Ovary (tissue), 9 donors: ENCODE results near the gene BRAT1. TPM values are rescaled to one million over a fixed set of nuclear protein-coding genes. Genes with fewer than 3 reads are reported as not detected.
"Not testable (repeated sequence)": the region's sequence is repeated elsewhere in the genome, so short reads cannot be mapped to it uniquely, and the experiment has no call there.

Experiments used
- DNase-seq, 5 donors: peaks; one replicate each; pipeline ENCODE4 v3.0.0-alpha.2; 2019 to 2020
- H3K27ac ChIP-seq, 2 donors: fragments of 200-600 bp; one replicate each; pipeline versions ENCODE4 v1.5.1 to v1.8.0; 2019 to 2022
- H3K27me3 ChIP-seq: fragments of 200-600 bp; one replicate; pipeline ENCODE4 v1.8.0; 2022
- H3K36me3 ChIP-seq: fragments of 200-600 bp; sonication (generic); one replicate; pipeline ENCODE4 v1.5.1; 2019
- H3K4me1 ChIP-seq: one replicate; pipeline ENCODE4 v1.8.1; 2013; ENCODE audit warnings: mild to moderate bottlenecking, moderate library complexity; ENCODE audit not compliant: insufficient read depth
- H3K4me3 ChIP-seq: fragments of 200-600 bp; sonication (generic); one replicate; pipeline ENCODE4 v1.5.1; 2017
- H3K9me3 ChIP-seq, 2 donors: fragments of 200-600 bp in 1 of 2; sonication (generic) in 1 of 2; one replicate each; pipeline versions ENCODE4 v1.5.1 to v1.8.1; 2013 to 2019; ENCODE audit warnings: mild to moderate bottlenecking in 1 of 2, moderate library complexity in 1 of 2
- CTCF ChIP-seq, 3 donors: fragments of 450-650 bp in 2 of 3; fragments of 200-600 bp in 1 of 3; IDR thresholded peaks; one replicate each; pipeline versions ENCODE4 v1.5.1 to v1.8.0; 2016 to 2022; ENCODE audit warnings: antibody characterized with exemption in 3 of 3, mild to moderate bottlenecking in 1 of 3
- EP300 ChIP-seq: sonication (generic); formaldehyde crosslinking; IDR thresholded peaks from one replicate; pipeline ENCODE4 v1.6.1; 2017; ENCODE audit warnings: antibody characterized with exemption
- POLR2A ChIP-seq: fragments of 450-650 bp; IDR thresholded peaks from one replicate; pipeline ENCODE4 v1.6.1; 2017; ENCODE audit warnings: antibody characterized with exemption, mild to moderate bottlenecking, moderate library complexity
- WGBS, 3 donors: extraction: QIAGEN DNeasy Blood & Tissue Kit in 1 of 3; methylation state at CpG; one replicate each; pipeline versions ENCODE4 v1.1.5 to v1.1.7; 2013 to 2017; 5-methylcytosine and 5-hydroxymethylcytosine counted together
- intact Hi-C, 4 donors: fragments of 100-400 bp; cut with DNase I; formaldehyde crosslinking; loops; one replicate each; pipeline versions ENCODE4 v1.11.0 to v1.15.1; 2022 to 2023
- polyA plus RNA-seq, 2 donors: library from polyadenylated mRNA; stranded (reverse); fragments of 200-250 nt in 1 of 2; fragments of 350-450 nt in 1 of 2; fragmentation: Illumina TruSeq in 1 of 2; extraction: RNeasy Lipid Tissue Mini Kit (QIAGEN cat#74804) in 1 of 2; gene quantifications; one replicate each; pipeline ENCODE4 v1.2.3, GENCODE V29; 2013 to 2014
- total RNA-seq, 7 donors: library from RNA; depleted of rRNA in 2 of 7; stranded (reverse); fragments of >200 nt in 2 of 7; fragmentation: NEBNext Ultra II Directional in 3 of 7; extraction: Animal tissue kit (Norgen Biotek cat#: 25700) in 3 of 7; gene quantifications; one replicate each; pipeline versions ENCODE4 v1.1.0 to v1.2.4, GENCODE V29; 2016 to 2023
- donor health status: DM: no; HTN: no; CAD: no; lungs with moderate emphysema.
- donor health status: DM: no; HTN: no; CAD: no.
- donor health status: Bipolar disorder and iron deficiency.
- donor health status: DM: yes; HTN: yes; CAD: no.
- donor health status: DM: no; HTN: no; CAD: no.
- donor health status: DM: yes; HTN: yes; CAD: no.

Gene BRAT1
- total and polyA plus RNA-seq, 9 donors: 1.3 to 39.1 (median 30.2) TPM

GRCh38 chr7:2567679-2568278 is 12.5 kb upstream of the BRAT1 start:
- WGBS, 3 donors: 39 to 46% (median 42%) methylated on average over 16 of the region's 16 CpGs
- intact Hi-C loops: loop anchor here in 1 of 4 donors (5.0 kb wide), 1 partner anchor 115 kb away; no protein-coding TSS in a partner anchor
- TF ChIP-seq EP300 (no peak), POLR2A (no peak), CTCF (IDR thresholded peaks at IDR 0.05) (peak in 2 of 3 donors; percentile 18 to 36)
- Histone ChIP-seq H3K9me3 (no peaks in the 10 kb centered on the region), H3K4me1 (no peaks in the 10 kb centered on the region), H3K36me3 (no peaks in the 10 kb centered on the region), H3K27ac (no peak overlapping the region), H3K27me3 (no peaks in the 10 kb centered on the region), H3K4me3 (no peak overlapping the region)
- peak; percentile 35 to 62 (median 52) for DNase-seq

- Histone ChIP-seq H3K9me3 (no peaks in the 10 kb centered on the region), H3K36me3 (no peaks in the 10 kb centered on the region), H3K27me3 (no peaks in the 10 kb centered on the region), H3K4me3 (no peak overlapping the region), H3K4me1 (no peaks in the 10 kb centered on the region), H3K27ac (no peak overlapping the region)
- TF ChIP-seq POLR2A (no peak), EP300 (no peak), CTCF (IDR thresholded peaks at IDR 0.05) (no peak)
- intact Hi-C loops: loop anchor here in 1 of 4 donors (5.0 kb wide), 1 partner anchor 115 kb away; no protein-coding TSS in a partner anchor
- WGBS, 3 donors: 32 to 66% (median 40%) methylated on average over 28 of the region's 28 CpGs
- no peak for DNase-seq
Observed at GRCh38 chr7:2566890-2567678, 11.8 kb upstream of the BRAT1 start.

GRCh38 chr7:2566348-2566889 is 11.1 kb upstream of the BRAT1 start:
- TF ChIP-seq CTCF (IDR thresholded peaks at IDR 0.05) (no peak), POLR2A (no peak), EP300 (no peak)
- Histone ChIP-seq H3K36me3 (no peaks in the 10 kb centered on the region), H3K27ac (no peak overlapping the region), H3K4me3 (no peak overlapping the region), H3K9me3 (no peaks in the 10 kb centered on the region), H3K27me3 (no peaks in the 10 kb centered on the region), H3K4me1 (no peaks in the 10 kb centered on the region)
- no peak for DNase-seq
- 53 to 78% (median 68%) methylated on average over 8 of the region's 8 CpGs for WGBS, 3 donors
- intact Hi-C loops: loop anchor here in 1 of 4 donors (5.0 kb wide), 1 partner anchor 116 kb away; no protein-coding TSS in a partner anchor

- H3K27ac ChIP-seq: no peak overlapping the region
- no peaks in the 10 kb centered on the region for H3K27me3 ChIP-seq
- WGBS, 3 donors: 90 to 92% (median 91%) methylated on average over 12 of the region's 12 CpGs
- H3K4me1 ChIP-seq: peaks cover 2% of the 10 kb centered on the region
- H3K9me3 ChIP-seq: no peaks in the 10 kb centered on the region
- no peaks in the 10 kb centered on the region for H3K36me3 ChIP-seq
- DNase-seq: no peak
- intact Hi-C loops: loop anchor here in 1 of 4 donors (5.0 kb wide), 1 partner anchor 117 kb away; no protein-coding TSS in a partner anchor
- no peak for TF ChIP-seq EP300
- TF ChIP-seq POLR2A: no peak
- TF ChIP-seq CTCF (IDR thresholded peaks at IDR 0.05): no peak
- no peak overlapping the region for H3K4me3 ChIP-seq
Observed at GRCh38 chr7:2564970-2565540, 9.7 kb upstream of the BRAT1 start.

- intact Hi-C loops, H3K27me3 ChIP-seq, H3K4me3 ChIP-seq, H3K36me3 ChIP-seq, H3K27ac ChIP-seq, H3K4me1 ChIP-seq, H3K9me3 ChIP-seq, DNase-seq: not testable (repeated sequence)
- 96 to 99% (median 97%) methylated on average over 3 of the region's 3 CpGs for WGBS, 3 donors
Observed at GRCh38 chr7:2563955-2564354, 8.6 kb upstream of the BRAT1 start.
